TTC549 (cell line): ENCODE data around the gene SHBG.
"Not testable (repeated sequence)": the region's sequence is repeated elsewhere in the genome, so short reads cannot be mapped to it uniquely, and the experiment has no call there.

Experiments
- FAIRE-seq: peaks from 2 replicates; lab custom pipeline; 2012; peaks lifted over from hg19 to GRCh38; lab: Jason Lieb, UNC

Gene SHBG, protein sequence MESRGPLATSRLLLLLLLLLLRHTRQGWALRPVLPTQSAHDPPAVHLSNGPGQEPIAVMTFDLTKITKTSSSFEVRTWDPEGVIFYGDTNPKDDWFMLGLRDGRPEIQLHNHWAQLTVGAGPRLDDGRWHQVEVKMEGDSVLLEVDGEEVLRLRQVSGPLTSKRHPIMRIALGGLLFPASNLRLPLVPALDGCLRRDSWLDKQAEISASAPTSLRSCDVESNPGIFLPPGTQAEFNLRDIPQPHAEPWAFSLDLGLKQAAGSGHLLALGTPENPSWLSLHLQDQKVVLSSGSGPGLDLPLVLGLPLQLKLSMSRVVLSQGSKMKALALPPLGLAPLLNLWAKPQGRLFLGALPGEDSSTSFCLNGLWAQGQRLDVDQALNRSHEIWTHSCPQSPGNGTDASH

GRCh38 chr17:7629939-7630571 lies at the start of gene SHBG:
SHBG (plus strand) TSS chr17:7630135; CDS start chr17:7630173, 38 bp downstream.
- no peak for FAIRE-seq

DNA sequence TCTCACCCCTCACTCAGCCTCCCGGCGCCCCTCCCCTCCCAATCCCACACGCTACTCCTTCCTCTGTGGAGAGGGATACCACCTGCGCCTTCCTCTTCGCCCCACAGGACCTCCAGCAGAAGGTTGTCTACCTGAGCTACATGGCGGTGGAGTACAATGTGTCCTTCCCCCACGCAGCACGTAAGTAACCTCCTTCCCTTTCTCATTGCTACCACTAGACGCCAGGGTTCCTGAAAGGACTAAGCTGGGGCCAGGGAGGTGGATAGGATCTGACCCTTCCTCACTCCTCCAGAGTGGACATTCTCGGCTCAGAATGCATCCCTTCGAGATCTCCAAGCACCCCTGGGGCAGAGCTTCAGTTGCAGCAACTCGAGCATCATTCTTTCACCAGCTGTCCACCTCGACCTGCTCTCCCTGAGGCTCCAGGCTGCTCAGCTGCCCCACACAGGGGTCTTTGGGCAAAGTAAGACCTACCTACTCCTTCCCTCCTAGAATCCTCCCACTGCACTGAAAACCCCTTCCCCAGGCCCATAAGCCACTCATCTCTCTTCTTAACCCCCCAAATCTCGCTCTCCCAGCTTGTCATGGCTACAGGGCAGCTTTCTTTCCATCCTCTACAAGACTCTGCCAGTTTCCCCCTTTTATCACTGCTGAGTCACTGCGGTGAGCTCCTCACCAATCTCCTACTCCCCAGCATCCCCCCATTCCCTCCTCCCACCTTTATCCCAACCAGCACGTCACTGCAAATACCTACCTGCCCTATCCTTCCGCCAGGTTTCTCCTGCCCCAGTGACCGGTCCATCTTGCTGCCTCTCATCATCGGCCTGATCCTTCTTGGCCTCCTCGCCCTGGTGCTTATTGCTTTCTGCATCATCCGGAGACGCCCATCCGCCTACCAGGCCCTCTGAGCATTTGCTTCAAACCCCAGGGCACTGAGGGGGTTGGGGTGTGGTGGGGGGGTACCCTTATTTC lies 49.0 kb upstream of the SHBG start:
- FAIRE-seq = no peak

DNA sequence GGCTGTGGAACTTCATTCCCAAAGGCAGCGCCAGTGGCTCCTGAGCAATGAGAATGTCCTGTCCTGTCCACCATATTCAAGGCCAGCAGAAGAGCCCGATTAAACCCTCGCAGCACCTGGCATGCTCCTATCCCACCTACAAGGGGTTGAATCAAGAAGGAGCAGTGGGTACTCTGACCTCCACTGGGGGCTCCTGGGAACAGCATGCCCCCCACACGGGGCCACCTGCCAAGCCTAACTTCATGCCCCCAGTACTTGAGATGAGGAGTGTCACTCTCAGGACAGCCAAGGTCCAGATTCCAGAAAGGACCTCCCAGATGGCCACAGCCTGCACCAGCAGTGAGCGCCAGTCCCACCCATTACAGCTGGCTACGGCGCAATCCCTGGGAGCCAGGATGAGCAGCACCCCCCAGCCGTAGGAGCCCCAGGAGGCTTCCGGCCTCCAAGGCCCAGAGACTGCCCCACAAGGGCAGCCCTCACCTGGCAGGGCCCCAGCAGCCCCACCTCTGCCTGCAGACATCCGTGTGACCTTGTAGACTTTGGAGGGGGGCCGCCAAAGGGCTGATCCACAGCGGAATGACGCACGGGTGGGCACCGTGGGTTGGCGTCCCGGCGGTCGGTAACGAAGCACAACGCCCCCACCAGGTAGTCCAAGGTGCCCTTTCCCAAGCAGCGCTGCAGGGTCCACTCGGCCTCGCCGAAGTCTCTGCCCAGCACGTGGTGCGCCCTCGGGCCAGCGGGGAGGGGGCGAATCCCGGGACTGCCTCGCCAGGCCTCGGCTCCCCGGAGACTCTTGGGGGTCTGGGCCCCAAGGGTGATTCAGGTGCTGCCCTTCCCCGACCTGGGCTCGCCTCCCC lies 47.3 kb upstream of the SHBG start:
- FAIRE-seq = no peak

- FAIRE-seq = peak; percentile 91
These were observed 46.5 kb upstream of the SHBG start, which contains the start of gene MPDU1 for GRCh38 chr17:7583253-7584109. MPDU1 (plus strand) TSS chr17:7583852; CDS start chr17:7583863, 11 bp downstream.

DNA sequence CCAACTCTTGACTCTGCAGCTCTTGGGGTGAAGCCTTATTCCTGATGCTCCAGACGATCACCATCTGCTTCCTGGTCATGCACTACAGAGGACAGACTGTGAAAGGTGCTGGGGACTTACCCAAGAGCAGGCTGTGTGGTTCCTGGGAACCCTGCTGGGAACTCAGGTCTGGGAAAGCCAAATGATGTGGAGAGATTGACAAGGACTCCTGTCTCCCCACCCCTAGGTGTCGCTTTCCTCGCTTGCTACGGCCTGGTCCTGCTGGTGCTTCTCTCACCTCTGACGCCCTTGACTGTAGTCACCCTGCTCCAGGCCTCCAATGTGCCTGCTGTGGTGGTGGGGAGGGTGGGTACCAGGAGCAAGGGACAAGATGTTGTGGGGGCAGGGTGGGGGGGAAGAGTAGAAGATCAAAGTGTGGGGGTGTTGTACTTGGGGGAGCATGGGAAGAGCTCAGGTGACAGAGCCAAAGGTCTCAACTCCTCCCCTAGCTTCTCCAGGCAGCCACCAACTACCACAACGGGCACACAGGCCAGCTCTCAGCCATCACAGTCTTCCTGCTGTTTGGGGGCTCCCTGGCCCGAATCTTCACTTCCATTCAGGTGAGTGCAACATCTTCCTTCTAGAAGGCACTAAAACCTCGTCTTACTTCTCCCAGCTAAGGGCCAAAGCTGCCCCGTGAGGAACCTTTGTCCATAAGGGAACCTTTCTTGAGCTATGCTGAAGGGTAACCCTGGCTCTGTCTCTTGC lies 43.1 kb upstream of the SHBG start:
- no peak for FAIRE-seq

DNA sequence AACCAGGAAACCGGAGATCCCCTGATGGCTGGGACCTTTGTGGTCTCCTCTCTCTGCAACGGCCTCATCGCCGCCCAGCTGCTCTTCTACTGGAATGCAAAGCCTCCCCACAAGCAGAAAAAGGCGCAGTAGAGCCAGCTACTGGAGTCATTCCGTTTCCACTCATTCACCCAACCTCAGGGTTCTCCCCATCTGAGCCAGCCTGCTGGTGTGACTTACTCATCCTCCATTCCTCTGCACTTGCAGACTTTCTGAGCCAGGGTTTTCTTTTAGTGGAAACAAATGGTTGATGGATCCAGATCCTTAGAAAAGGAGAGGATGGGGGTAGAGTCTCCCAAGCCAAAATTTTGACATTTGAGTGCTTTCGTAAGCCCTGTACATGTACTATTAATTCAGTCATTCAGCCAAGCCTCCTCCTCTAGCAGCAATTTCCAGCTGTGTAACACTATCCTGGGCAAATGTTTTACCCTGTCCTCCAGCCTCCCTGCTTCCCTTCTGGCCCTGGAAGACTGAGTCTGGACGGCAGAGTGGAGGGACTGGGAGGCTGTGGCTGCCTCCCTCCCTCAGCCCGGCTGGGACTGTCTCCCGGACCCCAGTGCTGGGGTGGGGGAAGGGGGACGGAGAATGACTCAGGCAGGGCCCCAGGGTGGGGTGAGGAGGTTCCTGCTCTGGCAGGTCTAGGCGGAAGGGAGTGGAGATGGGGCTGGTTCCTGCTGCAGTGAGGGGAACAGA lies 42.3 kb upstream of the SHBG start:
- no peak for FAIRE-seq

GRCh38 chr17:7588553-7589203 lies 41.3 kb upstream of the SHBG start:
- FAIRE-seq = no peak

- FAIRE-seq = no peak
These were observed 40.6 kb upstream of the SHBG start for GRCh38 chr17:7589204-7589868.

DNA sequence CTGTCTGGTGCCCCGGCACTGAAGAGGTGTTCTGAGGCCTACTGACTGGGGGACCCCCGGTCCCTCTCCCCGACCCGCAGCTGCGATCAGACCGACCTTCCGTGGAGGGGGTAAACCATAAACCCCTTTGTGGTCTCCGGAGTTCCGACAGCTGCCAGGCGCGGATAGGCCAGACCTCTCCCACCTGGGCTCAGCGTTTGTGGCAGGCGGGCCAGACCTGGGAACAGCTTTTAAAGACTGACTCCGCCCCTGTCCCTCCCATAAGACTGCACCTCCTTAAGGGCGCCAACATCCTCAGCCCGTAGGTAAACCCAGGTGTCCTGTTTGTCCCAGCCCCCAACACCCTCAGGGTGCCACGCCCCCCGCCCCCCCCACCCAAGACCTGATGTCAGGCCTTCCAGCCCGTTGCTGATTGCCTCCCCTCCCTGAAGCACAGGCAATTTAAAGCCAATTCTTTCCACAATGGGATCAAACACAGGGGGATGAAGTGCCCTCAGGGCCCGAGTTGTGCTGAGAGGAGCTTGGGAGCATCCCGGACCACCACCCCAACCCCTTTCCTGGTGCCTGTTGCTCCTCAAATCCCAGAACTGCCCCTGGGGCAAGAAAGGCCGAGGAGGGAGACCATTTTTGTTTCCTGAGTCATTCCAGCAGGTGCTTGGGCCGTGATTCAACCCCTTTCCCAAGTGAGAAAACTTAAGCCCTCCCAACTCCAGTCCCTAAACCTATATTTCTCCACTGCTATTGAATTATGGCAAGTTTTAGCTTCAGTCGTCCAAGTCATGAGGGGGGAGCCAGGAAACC lies 39.8 kb upstream of the SHBG start, which contains the start of gene SOX15:
Gene SOX15 (minus strand): TSS at position 204 of the 801 bp plus-strand sequence. CDS start 418 bp downstream, outside the sequence.
- no peak for FAIRE-seq

DNA sequence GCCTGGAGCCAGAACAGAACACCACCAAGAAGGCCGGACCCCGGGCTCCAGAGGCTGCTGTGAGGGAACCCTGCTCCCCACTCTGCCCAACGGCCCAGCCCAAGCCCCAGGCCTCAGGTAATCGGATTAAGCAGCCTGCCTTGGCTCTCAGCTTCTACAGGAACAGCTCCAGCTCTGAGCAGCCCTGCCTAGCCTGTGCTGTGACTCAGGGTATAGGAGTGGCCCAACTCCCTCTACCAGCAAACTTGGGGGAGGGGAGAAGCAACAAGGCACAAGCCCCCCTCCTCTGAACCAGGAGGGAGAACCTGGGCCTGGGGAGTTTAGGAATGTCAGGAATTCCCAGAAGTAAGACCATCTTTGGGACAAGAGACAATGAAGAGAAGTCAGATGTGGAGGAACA lies 39.2 kb upstream of the SHBG start:
- no peak for FAIRE-seq

DNA sequence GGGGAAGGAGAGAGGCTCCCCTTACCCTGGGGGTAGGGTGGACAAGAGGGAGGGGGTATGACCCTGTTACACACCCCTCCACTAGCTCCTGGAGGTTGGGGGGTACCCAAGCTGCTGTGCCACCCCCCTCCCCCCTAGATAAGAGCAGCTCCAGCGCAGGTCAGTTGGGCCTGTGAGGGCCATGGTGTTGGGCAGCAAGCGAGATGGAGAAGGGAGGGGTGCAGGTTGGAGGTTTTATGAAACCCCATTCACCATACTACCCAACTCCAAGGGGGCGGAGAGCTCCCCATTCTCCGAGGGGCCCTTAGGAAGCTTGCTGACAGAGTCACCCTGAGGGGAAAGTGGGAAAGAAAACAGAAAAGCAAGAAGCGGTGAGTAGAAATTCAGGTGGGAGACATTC lies 38.3 kb upstream of the SHBG start:
- no peak for FAIRE-seq

GRCh38 chr17:7592422-7593021 lies 37.4 kb upstream of the SHBG start:
- FAIRE-seq = no peak

GRCh38 chr17:7593296-7593695 lies 36.6 kb upstream of the SHBG start:
- no peak for FAIRE-seq

GRCh38 chr17:7597561-7597960 lies 32.4 kb upstream of the SHBG start:
- FAIRE-seq = not testable (repeated sequence)

DNA sequence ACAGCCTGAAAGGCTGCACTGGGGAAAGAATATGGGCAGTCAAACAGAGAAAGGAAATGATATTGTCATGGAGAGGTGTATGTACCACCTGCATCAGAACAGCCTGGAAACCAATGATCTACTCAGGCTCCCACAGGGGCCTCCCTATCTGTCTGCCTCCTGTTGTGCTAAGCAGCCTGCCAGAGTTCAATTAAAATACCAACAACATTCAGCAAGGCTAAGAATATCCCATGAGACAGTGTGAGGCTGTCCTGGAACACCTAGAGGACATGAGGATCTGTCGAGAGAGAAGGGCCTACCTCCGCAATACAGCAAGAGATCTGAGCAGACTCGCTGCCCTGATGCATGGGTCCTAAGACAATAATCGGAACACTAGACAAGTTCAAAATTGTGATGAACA lies 23.7 kb upstream of the SHBG start:
- FAIRE-seq = no peak

GRCh38 chr17:7610641-7611040 lies 19.3 kb upstream of the SHBG start:
- FAIRE-seq = no peak
